ENCODE results near the gene POLQ. TPM values are rescaled to one million over a fixed set of nuclear protein-coding genes. Genes with fewer than 3 reads are reported as not detected.
"Not testable (repeated sequence)": the region's sequence is repeated elsewhere in the genome, so short reads cannot be mapped to it uniquely, and the experiment has no call there.

POLQ gene
- total RNA-seq, 1 experiment from 2014 or later: 18.2 TPM

- DNase-seq (ENCODE audit: low read depth): no peak
These were observed 115.0 kb downstream of the POLQ start for GRCh38 chr3:121430664-121431215.

- no peak for DNase-seq (ENCODE audit: low read depth)
These were observed 121.2 kb downstream of the POLQ start for GRCh38 chr3:121424549-121424948.

GRCh38 chr3:121418182-121418581 is 127.6 kb downstream of the POLQ start:
- DNase-seq (ENCODE audit: low read depth): no peak

GRCh38 chr3:121414924-121415323 is 130.9 kb downstream of the POLQ start:
- DNase-seq (ENCODE audit: low read depth): peak; percentile 15

- DNase-seq (ENCODE audit: low read depth): peak; percentile 77
These were observed 134.3 kb downstream of the POLQ start for GRCh38 chr3:121411523-121411922.

- no peak for DNase-seq (ENCODE audit: low read depth)
These were observed 140.2 kb downstream of the POLQ start for GRCh38 chr3:121405631-121406030.

GRCh38 chr3:121399820-121400219 is 146.0 kb downstream of the POLQ start:
- DNase-seq (ENCODE audit: low read depth): no peak

- DNase-seq (ENCODE audit: low read depth): not testable (repeated sequence)
These were observed 147.7 kb downstream of the POLQ start for GRCh38 chr3:121398051-121398450.

GRCh38 chr3:121395967-121396366 is 149.8 kb downstream of the POLQ start:
- DNase-seq (ENCODE audit: low read depth): not testable (repeated sequence)

- not testable (repeated sequence) for DNase-seq (ENCODE audit: low read depth)
These were observed 157.5 kb downstream of the POLQ start for GRCh38 chr3:121388308-121388707.

Other genes starting within 250 kb of the POLQ start
- gene ARGFX, start 22.0 kb upstream of the POLQ start, total RNA-seq (2014; rRNA removed; shearing (Covaris generic)): not detected in 2 replicates
- 0.03 and 0.05 TPM in 2 replicates for gene FBXO40, start 47.4 kb upstream of the POLQ start, total RNA-seq (2014; rRNA removed; shearing (Covaris generic))
- gene HCLS1, start 114.9 kb upstream of the POLQ start, total RNA-seq (2014; rRNA removed; shearing (Covaris generic)): 45.9 and 55.1 TPM in 2 replicates
- gene GOLGB1, start 203.8 kb upstream of the POLQ start, total RNA-seq (2014; rRNA removed; shearing (Covaris generic)): 15.5 and 20.5 TPM in 2 replicates

Measured in HT1080 (cell line).